Measurements from ENCODE around the gene RSAD1.

Gene RSAD1

GRCh38 chr17:50498021-50498874 lies 19.6 kb downstream of the RSAD1 start:
- DNase-seq = no peak

DNA sequence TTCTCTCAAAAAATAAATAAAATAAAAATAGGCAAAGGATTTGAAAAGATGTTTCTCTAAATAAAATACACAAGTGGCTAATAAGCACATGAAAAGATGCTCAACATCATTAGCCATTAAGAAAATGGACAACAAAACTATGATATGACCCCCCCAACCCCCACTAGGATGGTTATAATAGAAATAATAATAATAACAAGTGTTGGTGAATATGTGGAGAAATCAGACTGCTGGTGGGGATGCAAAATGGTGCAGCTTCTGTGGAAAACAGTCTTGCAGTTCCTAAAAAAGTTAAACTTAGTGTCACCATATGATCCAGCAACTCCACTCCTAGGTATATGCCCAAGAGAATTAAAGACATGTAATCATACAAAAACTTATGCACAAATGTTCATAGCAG lies 20.6 kb downstream of the RSAD1 start:
- no peak for DNase-seq

DNA sequence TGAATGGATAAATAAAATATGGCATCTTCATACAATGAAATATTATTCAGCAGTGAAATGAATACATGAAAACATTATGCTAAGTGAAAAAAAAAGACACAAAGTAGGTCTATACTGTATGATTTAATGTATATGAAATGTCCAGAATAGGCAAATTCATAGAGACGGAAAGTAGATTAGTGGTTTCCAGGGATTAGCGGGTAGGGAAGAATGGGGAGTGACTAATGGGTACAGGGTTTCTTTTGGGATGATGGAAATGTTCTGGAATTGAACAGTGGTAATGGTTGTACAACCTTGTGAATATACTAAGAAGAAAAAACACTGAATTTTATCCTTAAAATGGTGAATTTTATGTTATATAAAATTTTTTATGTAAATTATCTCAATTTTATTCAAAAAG lies 21.1 kb downstream of the RSAD1 start:
- DNase-seq = no peak

DNA sequence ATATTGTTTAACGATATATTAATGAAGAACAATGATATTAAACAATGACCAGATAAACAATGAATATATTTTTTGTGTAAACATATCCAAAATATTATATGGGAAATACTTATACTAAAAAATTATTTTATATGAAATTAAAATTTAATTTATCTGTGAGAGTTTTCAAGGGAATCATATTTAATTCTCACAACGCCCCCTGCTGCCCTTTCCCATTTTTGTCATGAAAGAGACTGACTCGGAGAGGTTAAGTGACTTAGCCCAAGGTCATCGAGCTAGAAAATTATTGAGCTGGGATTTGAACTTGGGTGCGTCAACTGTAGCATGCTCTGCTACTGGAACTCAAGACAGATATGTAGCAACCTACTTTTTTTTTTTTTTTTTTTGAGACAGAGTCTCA lies 22.4 kb downstream of the RSAD1 start:
- DNase-seq = peak; percentile 10

DNA sequence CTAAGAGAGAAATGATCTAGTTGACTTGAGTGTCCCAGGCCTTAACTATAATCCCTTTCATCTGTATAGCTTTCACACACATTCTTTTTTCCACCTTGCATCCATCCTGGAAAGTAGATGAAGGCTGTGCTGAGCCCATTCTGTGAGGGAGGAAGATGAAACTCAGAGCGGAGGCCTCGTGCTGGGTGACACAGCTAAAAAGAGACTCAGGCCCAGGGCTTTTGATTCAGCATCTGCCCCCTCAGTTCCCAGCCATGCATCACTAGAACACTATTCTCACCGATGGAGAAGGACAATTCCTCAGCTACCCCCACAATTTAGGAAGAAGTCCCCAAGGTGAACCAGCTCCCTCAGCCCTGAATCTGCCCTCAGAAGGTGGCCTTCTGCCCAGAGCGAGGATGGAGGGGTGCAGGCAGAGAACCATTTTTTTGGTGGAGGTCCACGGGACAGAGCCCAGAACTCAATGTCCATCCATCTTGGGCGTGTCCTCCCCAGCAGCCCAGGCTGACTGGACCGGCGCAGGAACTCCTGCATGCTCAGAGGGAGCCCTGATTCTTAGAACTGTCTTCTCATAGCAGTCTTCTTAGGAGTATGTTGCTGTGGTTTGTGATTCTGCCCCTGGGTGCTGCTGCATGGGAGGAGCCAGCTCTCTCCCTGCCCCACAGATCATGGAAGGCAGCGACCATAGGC lies 23.8 kb downstream of the RSAD1 start:
- no peak for DNase-seq

GRCh38 chr17:50505591-50506130 lies 27.0 kb downstream of the RSAD1 start:
- DNase-seq = no peak

GRCh38 chr17:50506298-50506697 lies 27.6 kb downstream of the RSAD1 start:
- no peak for DNase-seq

DNA sequence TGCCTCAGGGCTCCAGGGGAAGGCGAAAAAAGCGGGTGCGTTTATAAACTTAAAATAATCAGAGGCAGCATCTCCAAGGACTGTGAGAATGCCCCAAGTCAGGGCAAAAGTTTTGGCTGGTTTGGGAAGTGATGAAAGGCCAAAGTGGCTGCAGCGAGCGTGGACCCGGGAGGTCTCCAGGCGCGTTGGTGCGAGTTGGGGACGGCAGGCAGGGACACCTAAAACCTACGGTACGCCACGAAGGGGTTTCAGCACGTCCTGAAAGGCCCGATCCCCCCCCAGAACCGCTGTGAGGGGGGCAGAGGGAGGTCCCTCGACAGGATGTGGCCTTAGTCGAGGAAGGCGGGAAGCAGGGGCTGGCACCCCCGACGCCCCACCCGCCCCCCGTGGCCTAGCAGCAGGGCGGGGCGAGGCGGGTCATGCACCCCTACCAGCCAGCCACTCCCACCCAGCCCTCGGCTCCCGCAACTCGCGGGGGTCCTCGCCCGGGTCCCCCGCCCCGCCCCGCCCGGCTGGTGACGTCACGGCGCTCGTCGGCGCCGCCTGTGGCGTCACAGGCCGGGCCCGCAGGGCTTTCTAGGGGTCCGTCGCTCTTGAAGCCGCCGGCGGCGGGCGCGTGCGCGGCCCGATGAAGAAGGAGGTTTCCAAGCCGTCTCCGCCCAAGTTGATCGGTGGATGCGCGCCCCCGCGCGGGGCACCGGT lies 29.4 kb downstream of the RSAD1 start, which contains the start of gene MYCBPAP:
TSS of gene MYCBPAP (plus strand) at position 569 of the 702 bp plus-strand sequence. CDS start 236 bp downstream, outside the sequence.
- peak; percentile 70 for DNase-seq

- no peak for DNase-seq
These were observed 30.2 kb downstream of the RSAD1 start for GRCh38 chr17:50508573-50509460.

- peak; percentile 60 for DNase-seq
These were observed 32.4 kb downstream of the RSAD1 start for GRCh38 chr17:50511058-50511457.

DNA sequence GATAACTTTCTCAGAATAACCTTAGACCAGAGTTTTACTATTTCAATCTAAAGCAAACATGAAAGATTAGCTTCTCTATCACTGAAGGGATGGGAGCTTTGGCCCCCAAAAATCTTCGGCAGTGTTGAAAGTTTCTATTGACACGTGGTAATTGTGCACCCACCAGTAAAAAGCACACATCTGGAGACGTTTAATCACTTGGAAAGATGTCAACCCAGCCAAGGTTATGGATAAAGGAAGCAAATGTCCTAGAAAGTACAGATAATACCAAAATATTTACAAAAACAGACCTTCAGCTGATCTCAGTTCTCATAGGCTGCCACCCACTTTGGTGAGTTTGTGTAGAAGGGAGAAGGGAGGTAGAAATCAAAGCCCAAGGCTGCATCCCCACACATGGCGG lies 34.8 kb downstream of the RSAD1 start:
- DNase-seq = no peak

GRCh38 chr17:50514388-50514787 lies 35.7 kb downstream of the RSAD1 start:
- DNase-seq = no peak

DNA sequence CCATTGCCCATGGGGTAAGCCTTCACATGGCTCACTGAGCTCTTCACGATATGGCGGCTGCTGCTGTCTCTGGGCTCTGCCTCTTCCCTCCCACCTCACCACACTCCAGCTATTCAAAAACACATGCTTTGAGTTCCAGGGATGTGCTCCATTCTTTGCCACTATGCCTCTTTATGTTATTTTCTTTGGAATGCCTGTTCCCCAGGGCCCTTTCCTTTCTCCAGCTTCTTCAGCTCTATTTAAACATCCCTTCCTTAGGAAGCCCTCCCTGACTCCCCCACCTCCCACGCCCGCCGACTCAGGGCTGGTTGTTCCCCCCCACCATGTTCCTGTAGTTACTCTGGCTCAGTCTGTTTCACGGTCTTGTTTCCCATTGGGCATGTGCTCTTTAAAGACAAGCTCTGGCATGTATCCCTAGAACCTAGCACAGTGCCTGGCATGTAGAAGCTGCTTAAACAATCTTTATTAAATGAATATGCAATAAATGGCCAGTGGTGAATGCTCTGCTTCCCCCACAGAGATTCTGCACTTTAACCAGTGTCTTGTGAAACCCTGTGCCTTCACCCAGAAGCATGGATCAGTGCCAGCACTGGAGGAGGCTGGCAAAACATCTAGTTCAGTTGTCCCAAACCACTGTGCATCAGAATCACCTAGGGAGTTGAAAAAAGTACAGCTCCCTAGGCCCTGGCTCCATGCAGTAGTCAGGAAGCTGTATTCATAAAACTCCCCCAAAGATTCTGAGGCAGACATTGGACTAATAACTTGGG lies 36.5 kb downstream of the RSAD1 start:
- no peak for DNase-seq

- DNase-seq = no peak
These were observed 38.4 kb downstream of the RSAD1 start for GRCh38 chr17:50517011-50517410.

- DNase-seq = no peak
These were observed 39.1 kb downstream of the RSAD1 start for GRCh38 chr17:50517504-50518383.

GRCh38 chr17:50518384-50519023 lies 39.8 kb downstream of the RSAD1 start:
- no peak for DNase-seq

DNA sequence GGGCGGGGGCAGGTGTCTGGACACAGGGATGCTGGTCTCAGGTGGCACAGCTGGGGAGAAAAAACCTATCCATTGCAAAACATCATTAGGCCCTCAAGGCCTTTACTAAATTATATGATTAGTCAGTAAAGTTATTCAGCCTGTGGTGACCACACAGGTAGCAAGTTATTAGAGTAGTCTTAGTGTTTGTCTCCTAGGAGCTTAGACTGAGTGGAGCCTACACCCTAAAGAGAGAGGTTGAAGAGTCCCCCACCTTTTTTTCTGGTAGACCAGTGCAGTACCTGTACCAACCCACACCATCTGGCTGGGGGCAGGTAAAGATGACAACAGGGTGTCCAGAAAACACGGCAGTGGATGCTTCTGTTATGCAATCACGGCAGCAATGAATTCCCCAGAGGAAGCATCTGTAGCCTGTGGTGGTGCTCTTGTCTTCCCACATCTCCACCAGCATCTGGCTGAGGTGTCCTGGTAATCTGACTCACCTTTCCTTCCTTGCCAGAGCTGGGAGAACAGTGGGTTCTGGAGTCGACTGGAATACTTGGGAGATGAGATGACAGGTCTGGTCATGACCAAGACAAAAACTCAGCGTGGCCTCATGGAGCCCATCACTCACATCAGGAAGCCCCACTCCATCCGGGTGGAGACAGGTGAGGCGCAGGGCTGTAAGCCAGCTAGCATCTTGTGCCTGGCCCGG lies 40.6 kb downstream of the RSAD1 start:
- no peak for DNase-seq

DNA sequence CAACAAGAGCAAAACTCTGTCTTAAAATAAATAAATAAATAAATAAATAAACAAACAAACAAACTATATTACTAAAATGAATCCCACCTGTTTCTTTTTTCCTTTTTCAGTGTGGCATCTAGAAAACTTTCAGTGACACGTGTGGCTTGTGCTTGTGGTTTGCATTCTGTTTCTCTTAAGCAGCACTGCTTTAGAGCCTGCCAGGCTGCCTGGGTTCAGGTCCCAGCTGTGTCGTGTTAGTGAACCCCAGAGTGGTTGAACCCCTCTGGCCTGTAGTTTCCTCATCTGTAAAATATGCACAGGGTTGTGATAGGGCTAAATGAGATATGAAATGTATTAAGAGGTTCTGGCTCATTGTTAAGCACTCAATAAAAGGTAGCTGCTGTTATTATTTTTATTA lies 41.8 kb downstream of the RSAD1 start:
- no peak for DNase-seq

GRCh38 chr17:50521514-50521913 lies 42.9 kb downstream of the RSAD1 start:
- DNase-seq = no peak
